Ovary (tissue), 9 donors: ENCODE results near the gene GRID1. TPM values are rescaled to one million over a fixed set of nuclear protein-coding genes. Genes with fewer than 3 reads are reported as not detected.

ENCODE experiments used
- DNase-seq, 5 donors: peaks; one replicate each; pipeline ENCODE4 v3.0.0-alpha.2; 2019 to 2020
- H3K27ac ChIP-seq, 2 donors: fragments of 200-600 bp; one replicate each; pipeline versions ENCODE4 v1.5.1 to v1.8.0; 2019 to 2022
- H3K27me3 ChIP-seq: fragments of 200-600 bp; one replicate; pipeline ENCODE4 v1.8.0; 2022
- H3K36me3 ChIP-seq: fragments of 200-600 bp; sonication (generic); one replicate; pipeline ENCODE4 v1.5.1; 2019
- H3K4me1 ChIP-seq: one replicate; pipeline ENCODE4 v1.8.1; 2013; ENCODE audit warnings: mild to moderate bottlenecking, moderate library complexity; ENCODE audit not compliant: insufficient read depth
- H3K4me3 ChIP-seq: fragments of 200-600 bp; sonication (generic); one replicate; pipeline ENCODE4 v1.5.1; 2017
- H3K9me3 ChIP-seq, 2 donors: fragments of 200-600 bp in 1 of 2; sonication (generic) in 1 of 2; one replicate each; pipeline versions ENCODE4 v1.5.1 to v1.8.1; 2013 to 2019; ENCODE audit warnings: mild to moderate bottlenecking in 1 of 2, moderate library complexity in 1 of 2
- EP300 ChIP-seq: sonication (generic); formaldehyde crosslinking; IDR thresholded peaks from one replicate; pipeline ENCODE4 v1.6.1; 2017; ENCODE audit warnings: antibody characterized with exemption
- POLR2A ChIP-seq: fragments of 450-650 bp; IDR thresholded peaks from one replicate; pipeline ENCODE4 v1.6.1; 2017; ENCODE audit warnings: antibody characterized with exemption, mild to moderate bottlenecking, moderate library complexity
- WGBS, 3 donors: extraction: QIAGEN DNeasy Blood & Tissue Kit in 1 of 3; methylation state at CpG; one replicate each; pipeline versions ENCODE4 v1.1.5 to v1.1.7; 2013 to 2017; 5-methylcytosine and 5-hydroxymethylcytosine counted together
- intact Hi-C, 4 donors: fragments of 100-400 bp; cut with DNase I; formaldehyde crosslinking; loops; one replicate each; pipeline versions ENCODE4 v1.11.0 to v1.15.1; 2022 to 2023
- polyA plus RNA-seq, 2 donors: library from polyadenylated mRNA; stranded (reverse); fragments of 200-250 nt in 1 of 2; fragments of 350-450 nt in 1 of 2; fragmentation: Illumina TruSeq in 1 of 2; extraction: RNeasy Lipid Tissue Mini Kit (QIAGEN cat#74804) in 1 of 2; gene quantifications; one replicate each; pipeline ENCODE4 v1.2.3, GENCODE V29; 2013 to 2014
- total RNA-seq, 7 donors: library from RNA; depleted of rRNA in 2 of 7; stranded (reverse); fragments of >200 nt in 2 of 7; fragmentation: NEBNext Ultra II Directional in 3 of 7; extraction: Animal tissue kit (Norgen Biotek cat#: 25700) in 3 of 7; gene quantifications; one replicate each; pipeline versions ENCODE4 v1.1.0 to v1.2.4, GENCODE V29; 2016 to 2023
- TF ChIP-seq, protein P1 (sequence below), 3 donors: fragments of 450-650 bp in 2 of 3; fragments of 200-600 bp in 1 of 3; IDR thresholded peaks; one replicate each; pipeline versions ENCODE4 v1.5.1 to v1.8.0; 2016 to 2022; ENCODE audit warnings: antibody characterized with exemption in 3 of 3, mild to moderate bottlenecking in 1 of 3
- donor health status: DM: no; HTN: no; CAD: no; lungs with moderate emphysema.
- donor health status: DM: no; HTN: no; CAD: no.
- donor health status: Bipolar disorder and iron deficiency.
- donor health status: DM: yes; HTN: yes; CAD: no.
- donor health status: DM: no; HTN: no; CAD: no.
- donor health status: DM: yes; HTN: yes; CAD: no.

GRID1 gene
- total and polyA plus RNA-seq, 9 donors = 0.57 to 6.2 (median 1.8) TPM

DNA sequence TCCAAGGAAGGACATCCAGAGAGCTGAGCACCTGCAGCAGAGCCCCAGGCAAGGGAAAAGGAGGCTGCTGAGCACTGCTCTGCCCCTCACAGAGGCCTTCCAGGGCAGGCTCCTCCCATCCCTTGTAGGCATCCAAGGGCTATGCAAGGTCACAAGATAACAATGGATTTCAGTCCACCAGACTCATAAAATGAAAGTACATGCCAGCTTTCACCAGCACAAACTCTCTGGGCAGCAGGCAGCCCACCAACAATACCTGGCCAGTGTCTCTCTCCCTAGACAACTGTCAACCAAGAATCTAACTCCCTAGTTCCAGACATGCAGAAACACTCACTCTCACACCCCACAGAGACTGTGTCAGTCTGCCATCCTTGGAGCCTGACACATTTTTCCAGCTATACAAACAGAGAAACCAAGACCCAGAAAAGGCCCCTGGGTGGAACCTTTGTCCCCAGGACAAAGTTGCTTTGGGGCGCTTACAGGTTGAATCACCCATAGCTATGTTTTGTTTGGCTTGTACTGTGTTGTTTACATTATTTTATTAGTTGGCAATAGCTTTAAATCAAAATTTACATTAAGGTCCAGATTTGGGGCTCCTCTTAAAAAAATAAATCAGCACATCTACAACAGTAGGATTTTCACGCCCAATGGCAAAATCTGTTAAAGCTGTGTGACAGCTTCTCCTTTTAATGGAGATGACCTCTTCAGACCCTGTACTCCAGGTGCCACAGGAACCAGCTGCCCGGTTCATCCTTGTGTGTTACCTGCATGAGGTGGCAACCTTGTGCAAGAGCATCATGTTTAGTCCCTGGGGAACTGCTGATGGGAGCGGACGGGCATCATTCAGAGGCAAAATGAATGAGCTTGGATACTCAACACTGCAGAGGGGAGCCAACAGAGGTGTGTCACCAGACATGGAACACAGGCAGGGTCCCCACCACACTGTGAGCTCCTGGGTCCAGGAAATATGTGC, 5.2 kb downstream of the GRID1 start:
- peak in 2 of 5 donors; percentile 2 to 9 for DNase-seq
- intact Hi-C loops = loop anchor here in 1 of 4 donors (10.0 kb wide), 1 partner anchor 1817 kb away; no protein-coding TSS in a partner anchor
- Histone ChIP-seq H3K4me1 (peaks cover 2% of the 10 kb centered on the region), H3K36me3 (no peaks in the 10 kb centered on the region), H3K9me3 (no peaks in the 10 kb centered on the region), H3K27me3 (no peaks in the 10 kb centered on the region), H3K4me3 (no peak overlapping the region), H3K27ac (no peak overlapping the region)
- 92 to 95% (median 94%) methylated on average over 5 of the region's 5 CpGs for WGBS, 3 donors
- no peak for TF ChIP-seq EP300
- TF ChIP-seq POLR2A = no peak
- TF ChIP-seq, protein P1, sequence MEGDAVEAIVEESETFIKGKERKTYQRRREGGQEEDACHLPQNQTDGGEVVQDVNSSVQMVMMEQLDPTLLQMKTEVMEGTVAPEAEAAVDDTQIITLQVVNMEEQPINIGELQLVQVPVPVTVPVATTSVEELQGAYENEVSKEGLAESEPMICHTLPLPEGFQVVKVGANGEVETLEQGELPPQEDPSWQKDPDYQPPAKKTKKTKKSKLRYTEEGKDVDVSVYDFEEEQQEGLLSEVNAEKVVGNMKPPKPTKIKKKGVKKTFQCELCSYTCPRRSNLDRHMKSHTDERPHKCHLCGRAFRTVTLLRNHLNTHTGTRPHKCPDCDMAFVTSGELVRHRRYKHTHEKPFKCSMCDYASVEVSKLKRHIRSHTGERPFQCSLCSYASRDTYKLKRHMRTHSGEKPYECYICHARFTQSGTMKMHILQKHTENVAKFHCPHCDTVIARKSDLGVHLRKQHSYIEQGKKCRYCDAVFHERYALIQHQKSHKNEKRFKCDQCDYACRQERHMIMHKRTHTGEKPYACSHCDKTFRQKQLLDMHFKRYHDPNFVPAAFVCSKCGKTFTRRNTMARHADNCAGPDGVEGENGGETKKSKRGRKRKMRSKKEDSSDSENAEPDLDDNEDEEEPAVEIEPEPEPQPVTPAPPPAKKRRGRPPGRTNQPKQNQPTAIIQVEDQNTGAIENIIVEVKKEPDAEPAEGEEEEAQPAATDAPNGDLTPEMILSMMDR (IDR thresholded peaks at IDR 0.05) = no peak

DNA sequence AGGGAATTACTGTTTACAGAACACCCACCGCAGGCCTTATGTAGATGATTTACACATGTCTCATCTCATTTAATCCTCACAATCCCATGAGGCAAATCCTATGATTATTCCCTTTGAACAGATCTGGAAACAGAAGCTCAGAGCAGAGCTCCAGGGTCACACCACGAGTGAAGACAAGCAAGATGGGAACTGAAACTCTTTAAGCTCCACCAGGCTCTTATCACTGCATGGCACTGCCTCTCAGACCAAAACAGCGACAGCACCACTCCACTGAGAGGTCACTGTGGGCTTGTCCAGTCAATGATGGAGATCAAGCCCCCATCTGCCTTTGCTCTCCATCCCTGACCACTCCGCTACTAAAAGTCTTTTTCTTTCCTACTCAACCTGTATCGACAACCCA, 5.9 kb downstream of the GRID1 start:
- H3K27me3 ChIP-seq = no peaks in the 10 kb centered on the region
- H3K9me3 ChIP-seq = no peaks in the 10 kb centered on the region
- 79 to 89% (median 85%) methylated on average over 5 of the region's 5 CpGs for WGBS, 3 donors
- intact Hi-C loops = loop anchor here in 1 of 4 donors (10.0 kb wide), 1 partner anchor 1816 kb away; no protein-coding TSS in a partner anchor
- no peaks in the 10 kb centered on the region for H3K36me3 ChIP-seq
- peaks cover 2% of the 10 kb centered on the region for H3K4me1 ChIP-seq
- no peak for DNase-seq
- no peak overlapping the region for H3K4me3 ChIP-seq
- TF ChIP-seq EP300 = no peak
- TF ChIP-seq, protein P1 (IDR thresholded peaks at IDR 0.05) = no peak
- no peak for TF ChIP-seq POLR2A
- no peak overlapping the region for H3K27ac ChIP-seq

DNA sequence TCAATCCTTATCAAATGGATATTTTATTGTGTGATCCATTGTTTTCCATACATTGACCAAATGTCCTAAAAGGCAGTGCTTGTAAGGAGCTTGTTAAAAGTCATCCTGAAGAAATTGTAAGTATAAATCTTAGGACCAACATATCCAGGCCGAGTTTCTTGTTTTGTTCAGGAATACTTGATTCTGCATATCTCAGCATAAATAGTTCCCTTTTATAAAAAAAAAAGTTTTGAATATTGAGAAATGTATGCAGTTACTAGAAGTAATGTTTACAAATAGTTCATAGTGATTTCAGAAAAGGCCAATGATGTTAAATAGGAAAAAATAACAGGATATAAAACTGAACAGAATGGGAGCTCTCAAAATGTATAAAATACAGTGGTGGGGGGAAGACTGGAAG, 6.6 kb downstream of the GRID1 start:
- Histone ChIP-seq H3K27ac (no peak overlapping the region), H3K4me3 (no peak overlapping the region), H3K36me3 (no peaks in the 10 kb centered on the region), H3K4me1 (peaks cover 2% of the 10 kb centered on the region), H3K27me3 (no peaks in the 10 kb centered on the region), H3K9me3 (no peaks in the 10 kb centered on the region)
- no peak for DNase-seq
- TF ChIP-seq EP300 (no peak), POLR2A (no peak)
- TF ChIP-seq, protein P1 (IDR thresholded peaks at IDR 0.05) = no peak
- intact Hi-C loops = loop anchor here in 1 of 4 donors (10.0 kb wide), 1 partner anchor 1815 kb away; no protein-coding TSS in a partner anchor
- WGBS, 3 donors = 25 to 51% (median 38%) methylated on average over 1 of the region's 1 CpG

DNA sequence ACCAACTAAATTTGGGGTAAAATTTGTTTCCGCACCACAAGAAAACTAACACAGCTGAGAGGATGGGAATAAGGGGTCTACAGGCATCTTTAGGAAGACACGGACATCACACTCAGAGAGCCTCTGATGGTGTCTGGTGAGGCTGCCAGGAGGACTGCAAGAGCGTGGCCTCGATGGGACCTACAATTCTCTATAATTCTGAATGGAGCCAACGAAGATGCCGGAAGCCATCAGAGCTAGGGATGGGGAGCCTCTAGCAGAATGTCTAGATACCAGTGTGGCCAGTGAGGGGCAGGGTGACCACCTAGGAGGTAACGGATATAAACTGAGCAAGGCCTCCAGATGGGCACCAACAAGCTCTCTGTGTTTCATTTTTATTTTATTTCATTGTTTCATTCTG, 7.5 kb downstream of the GRID1 start:
- DNase-seq = peak in 1 of 5 donors; percentile 3
- Histone ChIP-seq H3K27me3 (no peaks in the 10 kb centered on the region), H3K36me3 (no peaks in the 10 kb centered on the region), H3K27ac (no peak overlapping the region), H3K4me3 (no peak overlapping the region), H3K4me1 (peaks cover 2% of the 10 kb centered on the region), H3K9me3 (no peaks in the 10 kb centered on the region)
- intact Hi-C loops = no loop called here
- TF ChIP-seq EP300 (no peak), POLR2A (no peak)
- TF ChIP-seq, protein P1 (IDR thresholded peaks at IDR 0.05) = no peak
- 94 to 95% (median 95%) methylated on average over 7 of the region's 7 CpGs for WGBS, 3 donors
